ENCODE measurements around the gene XRCC1.
"Not testable (repeated sequence)": the region's sequence is repeated elsewhere in the genome, so short reads cannot be mapped to it uniquely, and the experiment has no call there.

The XRCC1 gene

DNA sequence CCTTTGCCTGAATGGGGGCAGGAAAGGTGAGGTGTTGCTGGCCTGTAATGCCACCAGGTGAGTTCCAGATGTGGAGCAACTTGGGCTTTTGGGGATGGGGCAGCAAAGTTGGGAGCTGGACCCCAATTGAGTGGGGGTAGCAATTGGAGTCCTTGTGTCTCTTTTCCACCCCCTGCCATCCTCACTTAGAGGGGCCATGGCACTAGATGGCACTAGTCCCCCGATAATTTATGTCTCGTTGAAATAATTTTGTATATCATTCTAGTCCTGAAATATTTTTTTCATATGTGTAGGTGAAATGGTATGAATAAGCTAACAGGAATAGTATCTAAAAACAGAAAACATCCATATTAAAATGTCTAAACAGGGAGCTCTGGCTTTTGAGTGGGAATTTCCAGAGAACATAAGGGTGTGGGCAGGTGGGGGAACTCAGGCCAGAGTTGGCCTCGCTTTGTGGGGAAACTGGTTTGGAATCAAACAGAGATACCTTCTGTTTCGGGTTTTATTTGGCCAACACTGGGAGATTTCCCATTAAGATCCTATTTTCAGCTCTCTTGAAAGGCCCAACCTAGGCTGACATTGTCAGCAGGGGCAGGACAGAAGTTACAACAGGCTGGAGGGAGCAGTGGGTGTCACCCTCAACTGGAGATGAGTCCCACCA, 24.4 kb upstream of the XRCC1 start:
- no peak for DNase-seq (ENCODE audit: low read depth in 1 of 2, low spot score in 1 of 2)

DNA sequence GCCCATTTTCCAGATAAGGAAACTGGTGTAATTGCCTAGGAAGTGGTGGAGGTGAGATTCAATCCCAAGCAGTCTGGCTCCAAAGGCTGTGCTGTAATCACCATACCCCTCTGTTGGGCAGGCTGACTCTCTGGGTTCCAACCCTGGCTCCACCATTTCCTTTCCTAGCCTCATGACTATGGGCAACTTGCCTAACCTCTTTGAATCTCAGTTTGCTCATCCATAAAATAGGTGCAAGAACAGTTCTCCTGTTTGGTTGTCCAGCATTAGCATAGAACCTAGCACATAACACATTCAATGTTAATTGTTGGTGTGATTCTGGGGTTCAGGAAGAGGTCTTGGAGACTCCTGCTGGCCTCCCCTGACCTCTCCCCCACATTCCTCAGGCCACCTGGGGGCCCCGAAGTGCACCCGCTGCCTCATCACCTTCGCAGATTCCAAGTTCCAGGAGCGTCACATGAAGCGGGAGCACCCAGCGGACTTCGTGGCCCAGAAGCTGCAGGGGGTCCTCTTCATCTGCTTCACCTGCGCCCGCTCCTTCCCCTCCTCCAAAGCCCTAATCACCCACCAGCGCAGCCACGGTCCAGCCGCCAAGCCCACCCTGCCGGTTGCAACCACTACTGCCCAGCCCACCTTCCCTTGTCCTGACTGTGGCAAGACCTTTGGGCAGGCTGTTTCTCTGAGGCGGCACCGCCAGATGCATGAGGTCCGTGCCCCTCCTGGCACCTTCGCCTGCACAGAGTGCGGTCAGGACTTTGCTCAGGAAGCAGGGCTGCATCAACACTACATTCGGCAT, 23.3 kb upstream of the XRCC1 start:
- no peak for DNase-seq (ENCODE audit: low read depth in 1 of 2, low spot score in 1 of 2)

DNA sequence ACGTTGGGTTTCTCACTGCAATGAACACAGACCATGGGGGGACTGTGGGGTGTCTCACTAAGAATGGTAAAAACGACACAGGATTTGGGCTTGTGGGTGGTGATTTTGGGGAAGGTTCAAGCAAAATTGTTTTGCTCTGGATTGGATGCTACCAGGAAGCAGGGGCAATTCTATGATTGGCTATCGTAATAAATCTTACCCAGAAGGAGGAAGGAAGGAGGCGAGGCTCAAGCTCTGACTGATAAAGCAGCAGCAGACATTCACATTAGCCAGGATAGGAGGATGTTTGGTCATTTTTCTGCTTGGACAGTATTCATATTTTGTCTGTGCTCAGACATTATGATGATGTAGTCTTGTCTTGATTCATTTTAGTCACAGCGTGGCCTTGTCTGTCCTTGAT, 22.5 kb upstream of the XRCC1 start:
- no peak for DNase-seq (ENCODE audit: low read depth in 1 of 2, low spot score in 1 of 2)

DNA sequence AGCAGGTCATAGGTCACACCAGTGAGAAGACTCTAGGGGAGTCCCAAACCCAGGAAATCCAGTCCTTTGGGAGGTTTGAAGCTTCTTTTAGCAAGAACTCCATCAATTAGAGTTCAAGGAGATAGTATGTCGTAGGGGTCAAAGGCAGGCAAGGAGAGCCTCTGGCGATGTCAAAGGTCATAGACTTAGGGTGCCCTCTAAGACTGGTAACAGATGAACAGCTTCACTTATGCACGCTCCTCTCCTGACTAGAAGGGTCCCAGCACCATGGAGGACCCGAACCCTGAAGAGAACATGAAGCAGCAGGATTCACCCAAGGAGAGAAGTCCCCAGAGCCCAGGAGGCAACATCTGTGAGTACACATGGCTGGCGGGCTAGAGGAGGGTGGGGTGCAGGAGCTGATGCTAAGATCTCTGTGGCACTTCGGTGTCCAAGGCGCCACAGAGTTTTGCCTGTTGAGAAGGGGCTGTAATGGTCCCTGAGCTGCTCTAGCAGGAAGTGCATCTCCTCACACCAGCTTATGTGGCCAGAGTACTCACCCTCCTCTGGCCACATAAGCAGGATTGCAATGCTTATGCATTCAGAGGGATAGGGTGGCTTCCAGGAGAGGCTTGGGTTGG, 21.6 kb upstream of the XRCC1 start:
- no peak for DNase-seq (ENCODE audit: low read depth in 1 of 2, low spot score in 1 of 2)

DNA sequence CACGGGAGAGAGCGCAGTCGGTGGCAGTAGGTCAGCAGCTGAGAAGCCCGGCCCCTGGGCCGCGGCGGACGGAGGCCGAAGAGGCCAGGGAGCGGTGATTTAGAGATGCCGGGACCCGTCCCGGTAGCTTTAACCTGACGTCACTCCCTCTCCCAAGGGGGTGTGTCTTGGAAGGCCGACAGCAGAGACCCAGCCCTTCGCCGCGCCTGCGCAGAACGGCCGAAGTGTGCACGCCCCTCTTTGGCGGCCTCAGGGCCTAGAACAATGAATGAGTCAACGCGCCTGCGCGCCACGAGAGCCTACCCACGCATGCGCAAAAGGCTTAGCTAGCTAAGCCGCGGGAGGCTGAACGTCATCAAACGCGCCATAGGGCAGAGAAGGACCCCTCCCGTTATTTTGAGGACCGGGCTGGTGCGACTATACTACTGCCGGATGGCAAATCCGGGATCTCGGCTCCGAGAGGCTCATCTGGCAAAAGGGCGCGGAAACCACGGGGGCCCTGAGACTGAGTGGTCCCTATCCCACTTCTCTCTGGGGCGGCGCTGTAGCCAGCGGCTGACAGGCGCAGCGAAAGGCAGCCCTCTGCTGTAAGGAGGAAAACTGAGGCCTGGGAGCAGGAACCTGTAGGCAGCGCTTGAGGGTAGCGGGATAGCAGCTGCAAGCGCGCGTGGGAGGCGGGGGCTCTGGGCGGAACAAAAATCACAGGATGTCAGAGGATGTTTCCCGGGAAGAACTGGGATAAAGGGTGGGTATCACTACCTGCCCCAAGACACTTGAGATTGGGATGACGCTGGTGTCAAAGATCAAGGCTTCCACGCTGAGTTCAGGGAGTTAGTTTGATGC, 20.9 kb upstream of the XRCC1 start, which contains the start of the genes IRGQ and ZNF576:
Gene IRGQ (minus strand): TSS at position 136 of the 843 bp plus-strand sequence. CDS start 796 bp downstream, outside the sequence.
Gene ZNF576 (plus strand): TSS at position 597 of the 843 bp plus-strand sequence. CDS start 514 bp downstream, outside the sequence.
- peak; percentile 100 for DNase-seq (ENCODE audit: low read depth in 1 of 2, low spot score in 1 of 2)

DNA sequence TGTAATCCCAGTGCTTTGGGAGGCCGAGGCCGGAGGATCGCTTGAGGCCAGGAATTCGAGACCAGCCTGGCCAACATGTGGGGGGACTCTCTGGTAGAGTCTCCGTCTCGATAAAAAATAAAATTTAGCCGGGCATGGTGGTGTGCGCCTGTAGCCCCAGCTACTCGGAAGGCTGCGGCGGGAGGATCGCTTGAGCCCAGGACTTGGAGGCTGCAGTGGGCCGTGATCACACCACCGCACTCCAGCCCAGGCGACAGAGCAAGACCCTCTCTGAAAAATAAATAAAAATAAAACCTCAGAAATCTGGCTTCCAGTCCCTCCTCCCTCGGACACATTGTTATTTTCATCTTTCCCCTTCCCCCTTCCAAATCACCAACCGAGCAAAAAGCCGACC, 20.3 kb upstream of the XRCC1 start:
- DNase-seq (ENCODE audit: low read depth in 1 of 2, low spot score in 1 of 2) = peak in 1 of 2 donors; percentile 14

DNA sequence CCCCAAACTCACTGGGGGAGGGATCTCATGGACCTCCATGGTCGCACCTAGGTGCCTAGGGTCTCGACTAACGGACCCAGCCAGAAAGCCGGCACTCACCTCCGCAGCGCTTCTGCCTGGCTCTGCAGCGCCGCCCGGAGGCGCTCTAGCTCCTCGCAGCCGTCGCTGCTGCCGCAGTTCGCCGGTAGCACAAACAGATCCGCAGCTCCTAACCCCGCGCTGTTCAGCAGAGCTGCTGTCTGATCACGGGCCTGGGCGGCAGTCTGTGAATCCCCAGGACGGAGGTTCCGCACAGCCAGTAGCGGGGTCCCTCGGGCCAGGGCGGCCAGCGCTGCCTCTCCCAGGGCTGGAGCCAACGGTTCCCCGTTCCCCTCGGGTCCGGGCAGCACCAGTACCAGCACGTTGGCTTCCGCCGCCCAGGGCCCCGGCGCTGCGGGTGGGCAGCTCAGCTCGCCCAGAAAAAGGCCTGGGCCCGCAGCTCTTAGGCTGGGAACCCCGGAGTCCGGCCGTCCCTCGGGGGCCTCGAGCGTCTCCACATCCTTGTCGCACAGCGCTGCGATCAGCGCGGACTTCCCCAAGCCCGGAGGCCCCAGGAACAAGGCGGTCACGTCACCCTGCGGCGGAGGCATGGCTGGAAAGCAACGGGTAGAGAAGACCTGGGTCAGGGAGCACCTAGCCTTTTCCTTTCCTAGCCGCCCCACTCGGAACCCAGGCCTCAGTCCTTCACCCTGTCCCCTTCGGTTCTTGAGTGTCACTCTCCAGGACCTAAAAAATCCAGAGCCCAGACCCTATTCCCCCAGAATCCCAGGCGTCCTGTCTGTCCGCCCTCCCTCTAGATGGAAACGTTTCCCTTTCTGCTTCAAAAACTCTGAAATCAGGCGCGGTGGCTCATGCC, 19.6 kb upstream of the XRCC1 start:
- DNase-seq (ENCODE audit: low read depth in 1 of 2, low spot score in 1 of 2) = peak; percentile 50 to 62

DNA sequence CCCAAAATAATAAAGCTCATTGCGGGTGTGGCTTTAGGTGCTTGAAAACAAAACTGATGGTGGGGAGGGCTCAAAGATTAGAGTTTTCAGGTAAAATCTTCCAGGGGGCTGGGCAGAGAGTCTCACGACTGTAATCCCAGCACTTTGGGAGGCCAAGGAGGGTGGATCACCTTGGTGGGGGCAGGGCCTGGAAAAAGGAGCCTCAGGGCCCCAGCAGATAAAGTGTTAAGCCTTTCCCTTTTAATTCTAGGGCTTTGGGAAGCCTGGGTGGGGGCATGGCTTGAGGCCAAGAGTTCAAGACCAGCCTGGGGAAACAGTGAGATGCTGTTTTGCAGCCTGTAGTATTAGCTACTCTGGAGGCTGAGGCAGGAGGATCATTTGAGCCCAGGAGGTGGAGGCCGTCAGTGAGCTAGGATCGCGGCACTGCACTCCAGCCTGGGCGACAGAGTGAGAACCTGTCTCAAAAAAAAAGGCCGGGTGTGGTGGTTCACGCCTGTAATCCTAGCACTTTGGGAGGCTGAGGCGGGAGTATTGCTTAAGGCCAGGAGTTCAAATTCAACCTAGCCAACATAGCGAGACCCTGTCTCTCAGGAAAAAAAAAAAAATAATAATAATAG, 18.9 kb upstream of the XRCC1 start:
- DNase-seq (ENCODE audit: low read depth in 1 of 2, low spot score in 1 of 2) = no peak

DNA sequence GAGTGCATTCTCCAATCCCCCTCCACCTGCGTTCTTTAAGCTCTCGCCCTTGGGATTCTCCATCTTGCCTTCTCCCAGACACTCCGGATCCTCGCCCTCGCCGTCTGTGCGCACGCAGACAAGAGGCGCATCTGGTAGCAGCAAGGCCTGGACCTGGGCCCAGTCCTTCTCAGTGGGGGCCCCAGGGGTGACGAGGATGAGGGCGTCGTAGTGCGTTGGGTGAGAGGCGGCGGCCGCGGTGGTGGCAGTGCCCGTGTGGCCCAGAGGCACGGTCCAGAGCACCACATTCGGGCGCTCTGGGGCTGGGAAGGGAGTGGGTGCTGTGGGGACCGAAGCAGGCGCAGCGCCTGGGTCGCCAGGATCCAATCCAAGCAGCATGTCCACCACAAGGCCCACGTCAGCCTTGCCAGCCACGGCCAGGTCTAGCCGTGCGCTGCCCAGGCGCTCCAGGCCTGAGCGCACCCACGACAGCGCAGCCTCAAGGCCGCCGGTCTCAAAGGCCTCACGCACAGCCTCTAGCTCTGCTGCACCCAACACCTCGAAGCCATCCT, 17.5 kb upstream of the XRCC1 start:
- DNase-seq (ENCODE audit: low read depth in 1 of 2, low spot score in 1 of 2) = no peak

DNA sequence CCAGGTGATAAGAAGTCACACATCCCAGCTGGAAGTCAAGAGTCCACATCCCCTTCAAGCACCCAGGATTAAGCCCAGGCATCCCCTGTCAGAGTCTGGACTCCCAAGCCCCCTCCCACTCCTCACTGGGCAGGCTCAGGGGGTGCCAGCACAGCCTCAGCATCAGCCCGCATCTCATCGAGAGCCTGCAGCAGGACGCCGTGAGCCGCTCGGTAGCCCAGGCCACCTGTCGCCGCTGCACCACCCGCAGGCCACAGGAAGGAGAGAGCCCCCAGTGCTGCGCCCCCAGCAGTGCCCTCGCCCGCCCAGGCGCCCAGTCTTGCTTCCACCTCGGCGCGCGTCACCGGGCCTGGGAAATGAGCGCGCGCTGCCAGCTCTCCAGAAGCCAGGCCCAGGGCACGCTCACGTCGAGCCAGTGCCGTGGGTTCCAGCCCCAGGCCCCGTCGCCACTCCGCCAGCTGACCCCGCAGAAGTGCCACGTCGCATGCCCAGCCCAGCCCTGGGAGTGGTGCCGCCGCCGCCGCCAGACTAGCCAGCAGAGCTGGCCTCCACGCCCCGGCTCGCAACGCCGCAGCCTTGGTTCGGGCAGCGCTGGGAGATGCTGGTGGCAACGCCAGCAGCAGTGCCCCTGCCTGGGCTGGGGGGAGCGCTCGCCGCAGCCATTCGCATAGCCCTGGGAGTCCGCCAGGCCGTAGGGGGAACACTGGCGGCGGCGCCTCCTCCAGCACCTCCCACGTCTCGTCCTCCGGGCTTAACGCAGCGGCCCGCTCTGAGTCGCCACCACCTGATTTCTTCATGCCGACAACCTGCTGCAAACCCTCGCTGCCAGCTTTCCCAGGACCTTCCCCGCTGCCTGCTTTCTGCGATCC, 16.8 kb upstream of the XRCC1 start:
- no peak for DNase-seq (ENCODE audit: low read depth in 1 of 2, low spot score in 1 of 2)

DNA sequence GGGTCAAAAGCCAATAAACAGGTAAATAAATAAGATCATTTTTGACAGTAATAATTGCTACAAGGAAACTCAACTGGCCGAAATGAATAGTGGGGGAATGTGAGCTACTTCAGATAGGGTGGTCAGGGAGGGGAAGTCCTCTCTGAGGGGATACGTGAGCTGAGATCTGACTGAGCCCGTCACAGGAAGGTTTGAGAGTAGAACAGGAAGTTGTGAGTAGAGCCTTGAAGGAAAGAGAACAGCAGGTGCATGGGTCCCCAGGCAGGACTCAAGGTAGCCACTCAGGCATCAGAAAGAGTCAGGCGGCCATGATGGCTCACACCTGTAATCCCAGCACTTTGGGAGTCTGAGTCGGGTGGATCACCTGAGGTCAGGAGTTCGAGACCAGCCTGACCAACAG, 14.4 kb upstream of the XRCC1 start:
- no peak for DNase-seq (ENCODE audit: low read depth in 1 of 2, low spot score in 1 of 2)

DNA sequence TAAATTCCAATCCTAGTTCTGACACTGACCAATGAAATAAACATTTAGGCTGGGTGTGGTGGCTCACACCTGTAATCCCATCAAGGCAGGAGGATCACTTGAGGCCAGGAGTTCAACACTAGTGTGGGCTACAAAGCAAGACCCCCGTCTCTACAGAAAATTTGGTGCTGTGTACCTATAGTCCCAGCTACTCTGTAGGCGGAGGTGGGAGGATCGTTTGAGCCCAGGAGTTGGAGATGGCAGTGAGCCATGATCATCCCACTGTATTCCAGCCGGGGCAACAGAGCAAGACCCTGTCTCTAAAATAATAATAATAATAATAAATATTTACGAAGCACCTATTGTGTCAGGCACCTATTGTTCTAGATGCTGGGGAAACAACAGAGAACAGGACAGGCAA, 13.9 kb upstream of the XRCC1 start:
- DNase-seq (ENCODE audit: low read depth in 1 of 2, low spot score in 1 of 2) = no peak

DNA sequence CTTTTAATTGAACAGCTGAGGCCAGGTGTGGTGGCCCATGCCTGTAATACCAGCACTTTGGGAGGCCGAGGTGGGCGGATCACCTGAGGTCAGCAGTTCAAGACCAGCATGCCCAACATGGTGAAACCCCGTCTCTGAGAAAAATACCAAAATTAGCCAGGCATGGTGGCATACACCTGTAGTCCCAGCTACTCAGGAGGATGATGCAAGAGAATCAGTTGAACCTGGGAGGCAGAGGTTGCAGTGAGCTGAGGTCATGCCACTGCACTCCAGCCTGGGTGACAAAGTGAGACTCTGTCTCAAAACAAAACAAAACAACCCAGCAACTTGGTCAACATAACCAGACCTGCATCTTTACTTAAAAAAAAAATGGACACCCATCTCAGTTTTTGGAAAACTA, 11.7 kb upstream of the XRCC1 start:
- DNase-seq (ENCODE audit: low read depth in 1 of 2, low spot score in 1 of 2) = not testable (repeated sequence)

DNA sequence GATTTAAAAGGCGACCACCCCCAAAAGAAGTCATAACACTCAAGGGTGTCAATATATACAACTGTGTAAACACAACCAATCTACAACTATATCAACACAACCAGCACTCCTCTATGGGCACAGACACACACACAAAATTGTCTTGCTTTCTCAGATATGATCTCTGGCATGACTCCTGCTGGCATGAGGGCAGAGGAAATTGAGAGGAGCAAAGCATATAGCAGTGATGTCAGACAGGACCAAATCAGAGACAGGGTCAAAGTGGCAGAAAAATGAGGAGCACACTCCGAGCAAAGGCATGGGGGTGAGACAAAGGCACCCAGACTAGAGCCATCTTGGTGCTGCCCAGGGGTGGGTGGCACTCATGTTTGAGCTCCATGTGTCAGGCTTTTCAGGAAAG, 11.0 kb upstream of the XRCC1 start:
- no peak for DNase-seq (ENCODE audit: low read depth in 1 of 2, low spot score in 1 of 2)

DNA sequence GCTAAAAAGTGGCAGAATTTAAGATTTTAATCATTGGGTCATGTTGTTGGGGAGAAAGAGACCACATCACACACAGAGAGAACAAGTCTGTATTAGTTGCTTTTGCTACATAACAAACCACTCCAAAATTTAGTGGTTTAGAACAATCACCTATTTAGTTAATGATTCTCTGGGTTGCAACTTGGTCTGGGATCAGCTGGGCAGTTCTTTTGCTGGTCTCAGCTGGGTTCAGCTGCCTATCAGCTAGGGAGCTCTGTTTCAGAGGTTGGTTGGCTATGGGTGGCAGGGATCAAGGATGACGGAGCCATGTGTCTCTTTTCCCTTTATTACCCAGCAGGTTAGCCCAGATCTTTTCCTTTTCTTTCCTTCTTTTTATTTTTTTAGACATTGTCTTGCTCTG, 9.2 kb upstream of the XRCC1 start:
- no peak for DNase-seq (ENCODE audit: low read depth in 1 of 2, low spot score in 1 of 2)

DNA sequence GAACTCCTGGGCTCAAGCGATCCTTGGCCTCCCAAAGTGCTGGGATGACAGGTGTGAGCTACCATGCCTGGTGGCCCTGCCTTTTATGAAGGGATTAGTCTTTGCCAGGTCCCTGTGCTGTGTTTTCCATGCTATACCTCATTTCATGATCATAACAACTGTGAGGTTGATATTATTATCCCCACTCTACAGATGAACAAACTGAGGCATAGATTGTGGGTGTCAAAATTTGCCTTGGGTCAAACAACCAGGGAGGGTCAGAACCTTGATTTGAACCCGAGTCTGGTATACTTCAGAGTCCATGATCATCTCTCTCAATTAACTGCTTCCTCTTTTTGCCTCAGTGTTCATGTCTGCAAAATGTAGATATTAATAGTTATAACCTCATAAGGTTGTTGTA, 7.2 kb upstream of the XRCC1 start:
- no peak for DNase-seq (ENCODE audit: low read depth in 1 of 2, low spot score in 1 of 2)

DNA sequence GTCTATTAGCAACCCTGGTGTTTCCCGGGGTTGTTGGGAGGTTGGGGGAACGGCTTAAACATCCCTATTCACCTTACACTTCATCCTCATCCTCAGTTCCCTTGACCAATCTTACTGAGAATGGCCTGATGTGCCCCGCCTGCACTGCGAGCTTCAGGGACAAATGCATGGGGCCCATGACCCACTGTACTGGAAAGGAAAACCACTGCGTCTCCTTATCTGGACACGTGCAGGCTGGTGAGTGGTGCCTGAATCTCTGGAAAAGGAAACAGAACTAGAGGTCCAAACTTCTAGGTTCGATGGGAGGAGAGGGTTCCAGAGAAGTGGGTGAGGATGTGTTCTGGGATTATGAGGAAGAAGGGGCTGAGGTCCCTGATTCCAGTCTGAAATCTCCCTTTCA, 6.1 kb upstream of the XRCC1 start:
- no peak for DNase-seq (ENCODE audit: low read depth in 1 of 2, low spot score in 1 of 2)

DNA sequence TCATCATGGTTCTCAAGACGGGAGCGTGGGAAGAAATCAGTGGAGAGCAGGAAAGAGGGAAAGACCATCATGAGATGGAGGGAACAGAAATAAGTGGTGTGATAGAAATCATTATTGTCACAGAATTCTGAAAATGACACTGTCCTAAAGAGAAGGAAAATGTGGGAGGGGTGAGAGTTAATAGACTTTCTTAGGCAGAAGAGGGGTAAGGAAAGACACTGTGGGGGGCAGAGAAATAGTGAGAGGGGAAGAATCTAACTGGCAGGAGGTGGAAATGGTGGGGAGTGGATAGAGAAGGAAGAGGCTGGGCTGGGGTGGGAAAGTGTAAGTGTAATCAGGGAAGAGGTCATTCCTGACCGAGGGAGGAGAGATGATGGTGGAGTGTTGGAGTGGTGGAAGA, 3.5 kb upstream of the XRCC1 start:
- DNase-seq (ENCODE audit: low read depth in 1 of 2, low spot score in 1 of 2) = no peak
